H1 (cell line): ENCODE data around the gene NR2E3. TPM values are rescaled to one million over a fixed set of nuclear protein-coding genes. Genes with fewer than 3 reads are reported as not detected.
A peak's percentile ranks its signal among the peaks of the same experiment; 100 is the strongest.

Experiments used
- CTCF ChIA-PET: fragments of 300-600 bp; sonication (Branson Sonifier 250); formaldehyde crosslinking; loops from one replicate; lab custom pipeline; 2021; ENCODE audit not compliant: partially characterized antibody; lab: Charles Lee
- POLR2A ChIA-PET: fragments of 300-600 bp; sonication (Branson Sonifier 250); formaldehyde crosslinking; loops from one replicate; lab custom pipeline; 2021; ENCODE audit warnings: inconsistent platforms; ENCODE audit not compliant: partially characterized antibody; lab: Charles Lee
- DNase-seq, 2 experiments: peaks; one replicate each; pipeline versions ENCODE4 v3.0.0 to v3.0.0-alpha.2; 2010 to 2022; ENCODE audit warnings: low spot score in 2 of 2, low read depth in 1 of 2, mixed read lengths in 1 of 2
- FAIRE-seq: peaks from 2 replicates; lab custom pipeline; 2011; peaks lifted over from hg19 to GRCh38; lab: Jason Lieb, UNC
- H2AFZ ChIP-seq: 2 replicates; pipeline ENCODE4 v1.8.1; 2012; ENCODE audit warnings: low read length, inconsistent platforms
- H2AK5ac ChIP-seq: 2 replicates; pipeline ENCODE4 v1.6.1; 2013; ENCODE audit warnings: low read depth, low read length
- H2BK120ac ChIP-seq: replicated peaks from 2 replicates; pipeline ENCODE3; 2013; ENCODE audit warnings: low read depth, low read length, inconsistent platforms
- H2BK12ac ChIP-seq: 2 replicates; pipeline ENCODE4 v1.6.1; 2013; ENCODE audit warnings: low read depth, low read length
- H2BK15ac ChIP-seq: 2 replicates; pipeline ENCODE4 v1.6.1; 2013; ENCODE audit warnings: low read length
- H2BK20ac ChIP-seq: 2 replicates; pipeline ENCODE4 v1.6.1; 2013; ENCODE audit warnings: low read length
- H2BK5ac ChIP-seq: 2 replicates; pipeline ENCODE4 v1.6.1; 2013; ENCODE audit warnings: low read depth, low read length
- H3K14ac ChIP-seq: 2 replicates; pipeline ENCODE4 v1.6.1; 2013; ENCODE audit warnings: inconsistent platforms; ENCODE audit not compliant: insufficient read length
- H3K18ac ChIP-seq: 2 replicates; pipeline ENCODE4 v1.6.1; 2013; ENCODE audit warnings: low read length; ENCODE audit errors: extremely low read depth
- H3K23ac ChIP-seq: 2 replicates; pipeline ENCODE4 v1.6.1; 2013; ENCODE audit warnings: inconsistent platforms; ENCODE audit not compliant: insufficient read length
- H3K23me2 ChIP-seq: 2 replicates; pipeline ENCODE4 v1.6.1; 2013; ENCODE audit warnings: low read depth, low read length
- H3K27ac ChIP-seq: 2 replicates; pipeline ENCODE4 v1.6.1; 2011; ENCODE audit warnings: low read depth, low read length, inconsistent platforms
- H3K27me3 ChIP-seq, 4 experiments: replicated peaks in 1 of 4; 1 replicate in 1 of 4; 2 replicates in 3 of 4; pipeline versions ENCODE4 v1.6.1 to v1.8.1; 2011 to 2013; ENCODE audit warnings: low read length in 3 of 4, mild to moderate bottlenecking in 3 of 4, inconsistent platforms in 2 of 4, mixed read lengths in 2 of 4, moderate library complexity in 1 of 4; ENCODE audit not compliant: control insufficient read depth in 3 of 4, insufficient read depth in 3 of 4; ENCODE audit errors: extremely low read depth in 1 of 4
- H3K36me3 ChIP-seq, 4 experiments: 2 replicates each; pipeline versions ENCODE4 v1.6.1 to v1.8.1; 2011 to 2013; ENCODE audit warnings: mild to moderate bottlenecking in 4 of 4, low read length in 3 of 4, moderate library complexity in 2 of 4, control low read depth in 1 of 4, inconsistent platforms in 1 of 4; ENCODE audit not compliant: insufficient read depth in 4 of 4, control insufficient read depth in 2 of 4
- H3K4ac ChIP-seq: replicated peaks from 2 replicates; pipeline ENCODE3; 2013; ENCODE audit warnings: low read length, low read depth, mixed read lengths, inconsistent platforms; ENCODE audit not compliant: insufficient read length
- H3K4me1 ChIP-seq, 4 experiments: replicated peaks in 1 of 4; 1 replicate in 1 of 4; 2 replicates in 3 of 4; pipeline versions ENCODE4 v1.6.1 to v1.8.1; 2011 to 2013; ENCODE audit warnings: low read length in 3 of 4, inconsistent platforms in 2 of 4, mixed read lengths in 1 of 4; ENCODE audit not compliant: insufficient read depth in 4 of 4, control insufficient read depth in 3 of 4
- H3K4me2 ChIP-seq, 2 experiments: 2 replicates each; pipeline versions ENCODE4 v1.6.1 to v1.8.1; 2011 to 2013; ENCODE audit warnings: low read depth in 2 of 2, low read length in 2 of 2, control low read depth in 1 of 2, inconsistent platforms in 1 of 2, mild to moderate bottlenecking in 1 of 2; ENCODE audit not compliant: insufficient read depth in 1 of 2
- H3K4me3 ChIP-seq, 4 experiments: fragments of 200-600, 300-600 bp in 1 of 4; sonication (generic), shearing (Covaris generic), sonication (Bioruptor Twin) in 1 of 4; 2 replicates each; pipeline versions ENCODE4 v1.5.1 to v1.8.1; 2011 to 2016; ENCODE audit warnings: low read length in 4 of 4, low read depth in 3 of 4, control low read depth in 2 of 4, inconsistent platforms in 2 of 4, mild to moderate bottlenecking in 2 of 4, mixed read lengths in 1 of 4, moderate library complexity in 1 of 4; ENCODE audit not compliant: insufficient read depth in 2 of 4; ENCODE audit errors: extremely low read depth in 1 of 4
- H3K56ac ChIP-seq: replicated peaks from 2 replicates; pipeline ENCODE3; 2013; ENCODE audit warnings: low read depth, mild to moderate bottlenecking, mixed read lengths, low read length, inconsistent platforms; ENCODE audit not compliant: insufficient read length
- H3K79me1 ChIP-seq: 2 replicates; pipeline ENCODE4 v1.6.1; 2013; ENCODE audit warnings: low read depth, low read length, control low read depth
- H3K79me2 ChIP-seq, 2 experiments: 2 replicates each; pipeline versions ENCODE4 v1.6.1 to v1.8.1; 2012 to 2013; ENCODE audit warnings: low read length in 2 of 2, mild to moderate bottlenecking in 2 of 2, inconsistent platforms in 1 of 2; ENCODE audit not compliant: insufficient read depth in 2 of 2, control insufficient read depth in 1 of 2
- H3K9ac ChIP-seq, 4 experiments: replicated peaks in 1 of 4; 1 replicate in 1 of 4; 2 replicates in 3 of 4; pipeline versions ENCODE4 v1.6.1 to v1.8.1; 2011 to 2013; ENCODE audit warnings: low read depth in 3 of 4, low read length in 3 of 4, control low read depth in 2 of 4, mild to moderate bottlenecking in 2 of 4, moderate library complexity in 2 of 4, inconsistent platforms in 1 of 4; ENCODE audit errors: extremely low read depth in 1 of 4
- H3K9me3 ChIP-seq, 2 experiments: 2 replicates each; pipeline versions ENCODE4 v1.6.1 to v1.8.1; 2012 to 2013; ENCODE audit warnings: mild to moderate bottlenecking in 2 of 2, moderate library complexity in 2 of 2, control low read depth in 1 of 2, inconsistent platforms in 1 of 2, low read depth in 1 of 2, low read length in 1 of 2, mixed read lengths in 1 of 2; ENCODE audit not compliant: insufficient read depth in 2 of 2
- H4K20me1 ChIP-seq, 2 experiments: replicated peaks in 1 of 2; 2 replicates each; pipeline versions ENCODE3 to v1.8.1; 2011 to 2013; ENCODE audit warnings: inconsistent platforms in 2 of 2, low read length in 2 of 2, mild to moderate bottlenecking in 1 of 2; ENCODE audit not compliant: insufficient read depth in 2 of 2, control insufficient read depth in 1 of 2
- H4K5ac ChIP-seq: 2 replicates; pipeline ENCODE4 v1.6.1; 2013; ENCODE audit warnings: low read length, low read depth, mixed read lengths, inconsistent platforms; ENCODE audit not compliant: insufficient read length
- H4K8ac ChIP-seq: 2 replicates; pipeline ENCODE4 v1.8.0; 2013; ENCODE audit warnings: mild to moderate bottlenecking, moderate library complexity, low read length, inconsistent platforms; ENCODE audit not compliant: insufficient read depth; ENCODE audit errors: extremely low read depth
- H4K91ac ChIP-seq: replicated peaks from 2 replicates; pipeline ENCODE3; 2013; ENCODE audit warnings: low read length, mixed read lengths, inconsistent platforms; ENCODE audit not compliant: insufficient read length
- KDM1A ChIP-seq: fragments of 200-600, 300-600 bp; sonication (generic); IDR thresholded peaks from 2 replicates; pipeline ENCODE4 v1.7.1; 2016; ENCODE audit warnings: mild to moderate bottlenecking, low read length, borderline replicate concordance
- WGBS, 2 experiments: shearing (Covaris generic) in 1 of 2; methylation state at CpG; one replicate each; pipeline versions ENCODE4 v1.1.6 to v1.1.7; 2013 to 2015; ENCODE audit warnings: low lambda C conversion rate in 2 of 2, mixed read lengths in 2 of 2, inconsistent platforms in 1 of 2, low coverage in 1 of 2, missing lambda C conversion rate in 1 of 2; ENCODE audit not compliant: insufficient replicate concordance in 2 of 2, insufficient coverage in 1 of 2, insufficient read length in 1 of 2; ENCODE audit errors: extremely low coverage in 1 of 2, missing lambda C conversion rate in 1 of 2; 5-methylcytosine and 5-hydroxymethylcytosine counted together
- polyA plus RNA-seq, 7 experiments: library from polyadenylated mRNA; depleted of rRNA in 3 of 7; stranded (reverse) in 5 of 7; unstranded in 2 of 7; fragments of >200 nt in 5 of 7; fragments of 200-250 nt in 2 of 7; gene quantifications; 1 replicate in 5 of 7; 2 replicates in 1 of 7; 4 replicates in 1 of 7; pipeline versions ENCODE4 v1.2.1 to v1.2.3, GENCODE V29; 2011 to 2013; ENCODE audit warnings: missing spikeins in 2 of 7, mixed read lengths in 2 of 7
- total RNA-seq: library from RNA; stranded (reverse); fragmentation: NEBNext Ultra II Directional; extraction: Animal tissue kit (Norgen Biotek cat#: 25700); gene quantifications from 2 replicates; pipeline ENCODE4 v1.2.1, GENCODE V29; 2021

The NR2E3 gene
- total and polyA plus RNA-seq, 2 of the 8 experiments (the other 6 are each of a cell fraction or from before 2014, with no cell fraction given), result 0.56 to 0.80 TPM

- Histone ChIP-seq H2BK15ac (peak overlapping the region; percentile 98; the same call in 1 of the 2 replicates), H2AK5ac (no peak overlapping the region; the same call in 1 of the 2 replicates), H3K4me3 (no peak overlapping the region), H2BK12ac (peak overlapping the region; percentile 68; the same call in 1 of the 2 replicates), H3K27me3 (no peaks in the 10 kb centered on the region), H2BK20ac (0 out of 2 replicates have a peak overlapping the region, but pooled peaks have one; percentile 61), H3K23ac (no peak overlapping the region), H3K36me3 (no peaks in the 10 kb centered on the region), H3K4me1 (peaks cover 8 to 29% (median 22%) of the 10 kb centered on the region in 4 experiments), H3K4me2 (no peak overlapping the region), H3K27ac (no peak overlapping the region), H3K18ac (peak overlapping the region; percentile 19; the same call in 1 of the 2 replicates), H3K79me1 (no peaks in the 10 kb centered on the region), H4K5ac (no peak overlapping the region), H4K20me1 (no peaks in the 10 kb centered on the region), H4K8ac (no peak overlapping the region), H3K23me2 (peaks cover 4% of the 10 kb centered on the region; the same call in 1 of the 2 replicates), H3K56ac (no peak overlapping the region), H3K4ac (no peak overlapping the region), H3K9ac (no peak overlapping the region), H2AFZ (no peak overlapping the region), H3K14ac (no peak overlapping the region), H2BK5ac (no peak overlapping the region), H2BK120ac (no peak overlapping the region), H4K91ac (no peak overlapping the region), H3K9me3 (no peaks in the 10 kb centered on the region), H3K79me2 (no peaks in the 10 kb centered on the region)
- FAIRE-seq (no peak), DNase-seq (no peak)
- ChIA-PET CTCF (interaction anchor here (2.2 kb wide), 1 partner anchor 8 kb away, joined by 6 read pairs; no protein-coding TSS in a partner anchor), POLR2A (no interaction called here)
- WGBS, 2 experiments, result 86% methylated on average over 7 of the region's 8 CpGs; no CpG with 5 or more reads in 1 of the 2 experiments
- no peak for TF ChIP-seq KDM1A
These were observed 1.0 kb upstream of the NR2E3 start for GRCh38 chr15:71809346-71809745.
